NCI-H2196 (cell line): ENCODE measurements around the gene PITPNM1.
A peak's percentile ranks its signal among the peaks of the same experiment; 100 is the strongest.
"Not testable (repeated sequence)": the region's sequence is repeated elsewhere in the genome, so short reads cannot be mapped to it uniquely, and the experiment has no call there.

Source experiments
- DNase-seq: peaks from one replicate; lab custom pipeline; 2025; ENCODE audit not compliant: unreplicated experiment; lab: John Stamatoyannopoulos, UW

Gene PITPNM1

GRCh38 chr11:67491276-67492068 is 13.7 kb downstream of the PITPNM1 start:
- DNase-seq, result no peak

DNA sequence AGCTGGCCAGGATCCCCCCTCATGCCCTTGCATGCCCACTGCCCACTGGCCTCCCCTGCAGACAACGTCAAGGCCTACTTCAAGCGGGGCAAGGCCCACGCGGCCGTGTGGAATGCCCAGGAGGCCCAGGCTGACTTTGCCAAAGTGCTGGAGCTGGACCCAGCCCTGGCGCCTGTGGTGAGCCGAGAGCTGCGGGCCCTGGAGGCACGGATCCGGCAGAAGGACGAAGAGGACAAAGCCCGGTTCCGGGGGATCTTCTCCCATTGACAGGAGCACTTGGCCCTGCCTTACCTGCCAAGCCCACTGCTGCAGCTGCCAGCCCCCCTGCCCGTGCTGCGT is 14.5 kb downstream of the PITPNM1 start:
- no peak for DNase-seq

DNA sequence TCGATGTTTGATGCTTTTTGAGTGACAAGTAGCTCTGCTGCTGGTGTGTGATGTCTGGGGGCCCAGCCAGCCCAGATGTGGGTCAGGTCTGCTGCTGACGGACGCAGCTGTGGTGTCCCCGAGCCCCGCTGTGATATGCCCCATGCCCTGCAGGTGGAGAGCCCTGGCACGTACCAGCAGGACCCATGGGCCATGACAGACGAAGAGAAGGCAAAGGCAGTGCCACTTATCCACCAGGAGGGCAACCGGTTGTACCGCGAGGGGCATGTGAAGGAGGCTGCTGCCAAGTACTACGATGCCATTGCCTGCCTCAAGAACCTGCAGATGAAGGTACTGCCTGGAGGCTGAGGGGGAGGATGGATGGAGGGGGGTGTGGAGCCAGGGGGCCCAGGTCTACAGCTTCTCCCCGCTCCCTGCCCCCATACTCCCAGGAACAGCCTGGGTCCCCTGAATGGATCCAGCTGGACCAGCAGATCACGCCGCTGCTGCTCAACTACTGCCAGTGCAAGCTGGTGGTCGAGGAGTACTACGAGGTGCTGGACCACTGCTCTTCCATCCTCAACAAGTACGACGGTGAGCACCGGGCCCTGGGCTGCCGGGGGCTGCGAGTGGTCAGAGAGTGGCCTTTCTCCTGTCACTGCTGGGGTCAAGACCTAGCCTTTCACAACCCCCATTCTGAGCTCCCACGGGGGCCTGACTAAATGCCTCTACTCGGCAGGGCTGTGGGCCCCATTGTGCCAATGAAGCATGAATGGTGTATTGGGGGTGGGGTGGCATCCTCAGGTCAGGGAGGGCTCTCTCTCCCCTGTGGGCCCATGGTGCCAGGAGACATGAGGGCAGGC is 15.1 kb downstream of the PITPNM1 start:
- no peak for DNase-seq

- no peak for DNase-seq
Measured at GRCh38 chr11:67489203-67489884, 15.8 kb downstream of the PITPNM1 start.

- DNase-seq, result no peak
Measured at GRCh38 chr11:67486481-67487195, 18.5 kb downstream of the PITPNM1 start.

GRCh38 chr11:67485873-67486361 is 19.2 kb downstream of the PITPNM1 start:
- DNase-seq, result peak; percentile 53

DNA sequence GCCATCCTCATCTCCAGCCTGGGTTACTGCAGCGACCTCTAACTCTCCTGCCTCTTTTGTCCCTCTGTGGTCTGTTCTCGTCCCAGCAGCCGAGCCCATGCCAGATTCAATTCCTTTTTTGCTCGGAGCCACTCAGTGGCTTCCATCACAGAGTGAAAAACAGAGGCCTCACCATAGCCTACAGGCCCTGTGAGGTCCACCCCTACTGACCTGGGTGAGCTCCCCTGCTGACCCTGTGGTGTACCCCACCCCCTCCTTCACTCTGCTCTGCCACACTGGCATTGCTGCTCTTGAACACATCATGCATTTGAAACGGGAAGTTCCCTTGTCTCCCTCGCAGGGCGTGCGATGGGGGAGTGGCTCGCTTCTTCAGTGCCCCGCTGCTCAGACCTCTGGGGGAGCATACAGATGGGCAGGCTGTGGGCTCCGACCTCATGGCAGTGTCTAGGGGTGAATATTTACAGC is 20.3 kb downstream of the PITPNM1 start:
- no peak for DNase-seq

GRCh38 chr11:67483831-67484665 is 21.1 kb downstream of the PITPNM1 start:
- peak; percentile 46 for DNase-seq

DNA sequence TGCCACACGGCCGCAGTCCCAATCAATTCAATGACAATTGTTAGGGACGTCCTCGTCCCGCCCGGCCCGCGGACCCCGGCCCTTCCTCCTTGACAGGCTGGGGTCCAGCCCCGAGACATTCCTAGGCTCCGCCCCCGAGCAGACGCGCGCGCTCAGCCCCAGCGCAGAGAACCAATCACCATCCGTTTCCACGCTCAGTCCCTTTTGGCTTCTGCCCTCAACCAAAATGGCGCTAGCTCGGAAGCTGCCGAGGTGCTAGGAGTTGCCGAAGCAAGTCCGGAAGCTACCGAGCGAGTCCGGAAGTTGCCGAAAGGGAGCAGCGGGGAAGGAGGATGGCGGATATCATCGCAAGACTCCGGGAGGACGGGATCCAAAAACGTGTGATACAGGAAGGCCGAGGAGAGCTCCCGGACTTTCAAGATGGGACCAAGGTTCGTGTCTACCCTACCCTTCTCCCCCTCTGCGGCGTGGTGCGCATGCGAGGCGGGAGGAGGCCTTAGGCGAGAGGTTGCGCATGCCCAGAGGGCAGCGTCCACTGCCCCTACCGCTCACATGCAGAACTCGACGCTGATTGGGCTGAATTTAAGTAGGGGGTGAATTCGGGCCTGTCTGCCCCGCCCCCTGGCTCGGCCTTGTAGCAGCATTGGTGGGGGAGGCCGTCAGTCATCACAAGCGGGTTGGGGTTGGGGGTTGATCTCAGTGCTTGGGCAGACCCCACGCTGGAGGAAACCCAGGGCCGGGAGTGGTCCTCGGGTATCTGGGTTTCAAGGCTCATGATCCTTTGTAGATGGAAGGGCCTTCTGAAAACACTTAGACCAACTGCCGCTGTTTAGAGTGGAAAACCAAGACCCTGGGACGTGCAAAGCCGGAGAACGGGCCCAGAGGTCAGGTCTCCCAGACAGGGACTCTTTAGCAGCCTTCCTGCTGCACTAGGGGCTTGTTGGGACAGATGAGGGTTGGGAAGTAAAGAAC is 22.1 kb downstream of the PITPNM1 start, which contains the start of gene AIP:
AIP (plus strand) TSS at position 200 of the 972 bp plus-strand sequence; CDS start at position 333, 133 bp downstream.
- DNase-seq, result peak; percentile 98

GRCh38 chr11:67482275-67482826 is 22.8 kb downstream of the PITPNM1 start:
- DNase-seq, result no peak

GRCh38 chr11:67477344-67478050 is 27.7 kb downstream of the PITPNM1 start:
- DNase-seq, result not testable (repeated sequence)

- not testable (repeated sequence) for DNase-seq
Measured at GRCh38 chr11:67476692-67477091, 28.5 kb downstream of the PITPNM1 start.

DNA sequence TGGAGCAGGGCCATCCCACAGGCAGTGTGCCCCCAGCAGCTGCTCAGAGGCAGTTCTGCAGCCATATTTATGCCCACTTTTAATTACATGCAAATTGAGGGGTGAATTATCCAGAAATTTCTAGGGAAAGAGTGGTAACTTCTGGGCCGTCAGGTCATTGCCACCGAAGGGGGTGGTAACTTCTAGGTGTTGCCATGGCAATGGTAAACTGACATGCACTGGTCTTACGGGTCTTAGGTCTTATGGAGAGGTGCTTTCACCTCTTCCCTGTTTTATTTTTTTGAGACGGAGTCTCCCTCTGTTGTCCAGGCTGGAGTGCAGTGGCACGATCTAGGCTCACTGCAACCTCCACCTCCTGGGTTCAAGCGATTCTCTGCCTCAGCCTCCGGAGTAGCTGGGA is 32.3 kb downstream of the PITPNM1 start:
- DNase-seq, result no peak

GRCh38 chr11:67470337-67471002 is 34.7 kb downstream of the PITPNM1 start:
- no peak for DNase-seq

DNA sequence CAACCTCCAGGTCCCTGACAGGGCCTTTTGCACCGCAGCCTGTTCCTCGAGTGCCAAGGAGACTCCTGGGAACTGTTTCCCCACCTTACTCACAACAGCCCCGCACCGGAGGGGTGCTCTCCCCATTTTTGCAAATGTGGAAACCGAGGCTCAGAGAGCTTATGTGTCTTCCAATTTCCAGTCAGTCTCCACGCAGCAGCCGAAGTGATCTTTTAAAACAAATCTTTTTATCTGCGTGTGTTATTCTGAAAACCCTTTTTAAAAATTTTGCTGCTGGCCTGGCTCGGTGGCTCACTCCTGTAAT is 35.7 kb downstream of the PITPNM1 start:
- DNase-seq, result no peak

GRCh38 chr11:67468759-67469507 is 36.2 kb downstream of the PITPNM1 start, which contains the start of gene TMEM134:
Gene TMEM134 (minus strand): TSS chr11:67469251. CDS start chr11:67469192, 59 bp downstream.
- DNase-seq, result peak; percentile 91

DNA sequence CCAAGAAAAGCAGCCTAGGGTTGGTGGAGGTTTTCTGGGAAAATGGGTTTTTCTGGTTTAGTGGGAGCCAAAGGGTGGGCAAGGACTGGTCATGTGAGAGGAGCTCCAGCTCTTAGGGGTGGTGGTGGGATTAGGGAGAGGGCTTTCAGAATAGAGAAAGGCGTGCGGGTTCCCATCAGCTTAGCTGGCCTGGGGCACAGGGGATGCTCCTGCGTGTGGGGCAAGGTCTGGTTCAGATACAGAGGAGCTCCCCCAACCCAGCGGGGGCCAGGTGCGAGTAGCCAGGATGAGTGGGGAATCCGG is 36.8 kb downstream of the PITPNM1 start:
- no peak for DNase-seq
